Activated CD4-positive, alpha-beta T cell treated with anti-CD3 and anti-CD28 coated beads for 1 hour (primary cell): ENCODE results near the gene SCN8A.

Source experiments
- DNase-seq: peaks from one replicate; pipeline ENCODE4 v3.0.0-alpha.2; 2020

SCN8A gene

DNA sequence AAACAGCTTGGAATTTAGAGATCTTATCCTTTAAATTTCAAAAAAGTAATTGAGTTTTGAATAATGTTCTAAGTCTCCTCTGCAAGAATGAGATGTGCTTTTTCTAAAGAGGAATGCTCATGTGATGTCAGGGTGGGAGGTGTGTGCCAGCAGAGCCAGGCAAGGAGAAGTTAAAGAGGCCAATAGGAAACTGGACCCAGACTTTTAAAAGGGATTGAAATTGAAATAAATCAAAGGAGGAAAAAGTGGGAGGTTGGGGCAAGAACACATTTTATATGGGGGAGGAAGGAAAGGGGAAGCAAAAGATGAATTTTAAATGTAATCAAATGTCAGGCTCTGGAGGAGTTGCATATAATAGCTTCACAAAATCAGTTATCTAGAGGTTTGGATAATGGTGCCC, 131.4 kb downstream of the SCN8A start:
- no peak for DNase-seq

DNA sequence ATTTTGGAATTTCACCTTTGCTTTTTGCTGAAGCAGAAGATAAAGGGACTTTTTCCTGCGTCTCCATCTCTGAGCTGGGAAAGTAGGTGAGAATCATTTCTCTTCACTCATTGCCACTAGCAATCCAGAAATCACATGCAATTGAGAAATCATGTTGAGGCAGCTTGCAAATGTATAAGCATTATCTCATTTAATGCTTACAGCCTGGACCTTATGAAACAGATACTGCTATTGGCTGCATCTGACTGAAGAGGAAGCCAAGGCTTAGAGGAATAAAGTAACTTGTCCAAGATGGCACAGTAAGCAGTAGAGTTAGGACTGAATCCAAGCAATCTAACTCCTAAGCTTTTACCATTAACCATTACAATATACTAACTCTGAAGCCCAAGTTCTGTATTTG, 135.1 kb downstream of the SCN8A start:
- DNase-seq, result no peak

DNA sequence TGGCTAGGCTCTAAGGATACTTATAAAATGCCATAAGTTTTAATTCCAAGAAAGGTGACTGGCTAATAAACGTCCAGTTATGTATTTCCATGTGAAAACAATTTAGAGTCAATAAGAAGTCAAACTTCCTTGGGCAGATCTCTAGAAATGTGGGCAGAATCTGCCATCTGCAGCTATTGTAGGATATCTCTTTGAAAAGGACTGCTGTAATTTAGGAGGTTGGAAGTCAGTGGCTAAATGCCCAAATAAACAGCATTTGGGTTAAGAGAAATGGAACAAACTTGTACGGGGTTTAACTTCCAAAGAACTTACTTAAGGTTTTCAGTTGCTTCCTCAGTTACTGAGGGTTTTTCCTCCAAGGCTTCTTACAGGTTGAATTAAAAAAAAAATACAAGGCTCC, 135.9 kb downstream of the SCN8A start:
- no peak for DNase-seq

- DNase-seq, result no peak
Measured at GRCh38 chr12:51729331-51729730, 138.3 kb downstream of the SCN8A start.

DNA sequence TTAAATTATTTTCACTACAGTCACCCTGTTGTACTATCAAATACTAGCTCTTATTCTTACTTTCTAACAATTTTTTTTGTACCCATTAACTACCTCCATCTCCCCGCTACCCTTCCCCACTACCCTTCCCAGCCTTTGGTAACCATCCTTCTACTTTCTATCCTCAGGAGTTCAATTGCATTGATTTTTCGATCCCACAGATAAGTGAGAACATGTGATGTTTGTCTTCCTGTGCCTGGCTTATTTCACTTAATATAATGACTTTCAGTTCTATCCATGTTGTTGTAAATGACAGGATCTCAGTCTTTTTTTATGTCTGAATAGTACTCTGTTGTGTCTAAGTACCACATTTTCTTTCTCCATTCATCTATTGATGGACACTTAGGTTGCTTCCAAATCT, 139.7 kb downstream of the SCN8A start:
- no peak for DNase-seq

GRCh38 chr12:51740536-51740935, 149.5 kb downstream of the SCN8A start:
- DNase-seq, result no peak

- no peak for DNase-seq
Measured at GRCh38 chr12:51744235-51744634, 153.2 kb downstream of the SCN8A start.

DNA sequence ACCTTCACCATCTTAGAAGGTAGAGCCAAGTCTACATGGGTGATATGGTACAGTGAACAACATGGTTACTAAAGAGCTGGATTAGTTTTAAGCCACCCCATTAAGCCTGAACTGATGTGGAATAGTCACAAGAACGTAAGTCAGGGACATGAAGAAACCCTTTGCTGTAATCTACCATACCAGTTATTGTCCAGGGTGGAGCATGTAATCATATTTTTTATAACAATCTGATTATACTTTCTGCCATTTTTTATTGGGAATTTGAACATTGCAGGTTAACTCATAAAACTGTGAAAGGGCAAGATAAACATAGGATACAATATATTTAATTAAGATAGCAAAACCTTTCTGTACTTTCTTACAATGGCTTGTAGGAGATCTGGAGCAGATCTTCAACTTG, 153.9 kb downstream of the SCN8A start:
- no peak for DNase-seq

GRCh38 chr12:51746416-51746815, 155.4 kb downstream of the SCN8A start:
- no peak for DNase-seq

GRCh38 chr12:51748235-51748634, 157.2 kb downstream of the SCN8A start:
- DNase-seq, result no peak

- no peak for DNase-seq
Measured at GRCh38 chr12:51749206-51749985, 158.4 kb downstream of the SCN8A start.

DNA sequence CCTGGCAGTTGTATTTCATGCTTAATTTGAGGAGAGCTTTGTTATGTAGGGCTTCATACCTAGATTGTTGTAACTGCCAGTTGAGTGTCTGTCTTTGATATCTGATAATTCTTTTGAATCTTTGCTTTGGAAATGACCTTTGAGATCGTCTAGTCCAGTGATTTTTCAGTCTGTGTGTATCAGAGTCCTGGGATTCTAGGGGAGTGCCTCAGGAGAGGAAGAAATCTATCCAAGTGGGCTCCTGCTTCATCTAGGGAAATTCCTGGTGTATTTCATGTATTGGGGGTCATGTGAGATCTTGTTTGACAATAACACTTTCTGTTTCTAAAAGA, 158.9 kb downstream of the SCN8A start:
- no peak for DNase-seq

GRCh38 chr12:51751661-51752060, 160.6 kb downstream of the SCN8A start:
- DNase-seq, result no peak

- DNase-seq, result no peak
Measured at GRCh38 chr12:51752234-51752889, 161.3 kb downstream of the SCN8A start.

DNA sequence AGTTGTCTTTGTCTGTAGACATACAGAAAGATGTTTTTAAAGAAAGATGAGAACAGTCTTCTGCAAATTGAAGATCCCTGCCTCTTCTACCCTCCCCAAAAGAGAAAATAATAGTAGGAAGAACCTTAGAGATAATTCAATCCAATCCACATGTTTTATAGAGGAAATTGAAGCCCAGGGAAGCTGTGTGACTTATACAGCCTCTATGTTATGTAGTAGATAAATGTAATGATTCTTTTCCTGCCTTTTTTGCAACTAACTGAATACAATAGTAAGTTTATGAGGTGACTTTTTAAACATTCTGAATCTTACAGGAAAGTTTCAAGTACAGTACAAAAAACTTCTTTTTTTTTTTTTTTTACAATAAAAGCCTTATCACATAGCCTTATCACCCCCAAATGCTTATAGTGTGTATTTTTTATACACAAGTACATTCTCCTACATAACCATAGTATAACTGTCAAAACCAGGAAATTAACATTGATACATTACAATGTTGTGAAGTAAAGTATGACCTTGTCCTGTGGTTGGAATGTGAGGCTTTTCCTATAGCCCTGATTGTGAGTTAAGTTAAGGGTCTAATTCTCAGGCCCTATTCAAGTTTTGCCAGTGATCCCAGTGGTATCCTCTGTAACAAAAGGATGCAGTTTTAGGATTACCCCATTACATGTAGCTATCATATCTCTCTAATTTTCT, 163.1 kb downstream of the SCN8A start:
- DNase-seq, result no peak

- DNase-seq, result no peak
Measured at GRCh38 chr12:51755251-51755650, 164.2 kb downstream of the SCN8A start.

- no peak for DNase-seq
Measured at GRCh38 chr12:51759175-51759574, 168.1 kb downstream of the SCN8A start.

- no peak for DNase-seq
Measured at GRCh38 chr12:51759695-51760094, 168.7 kb downstream of the SCN8A start.

- no peak for DNase-seq
Measured at GRCh38 chr12:51760231-51760630, 169.2 kb downstream of the SCN8A start.

GRCh38 chr12:51763743-51764142, 172.7 kb downstream of the SCN8A start:
- no peak for DNase-seq

- no peak for DNase-seq
Measured at GRCh38 chr12:51766067-51766676, 175.1 kb downstream of the SCN8A start.

DNA sequence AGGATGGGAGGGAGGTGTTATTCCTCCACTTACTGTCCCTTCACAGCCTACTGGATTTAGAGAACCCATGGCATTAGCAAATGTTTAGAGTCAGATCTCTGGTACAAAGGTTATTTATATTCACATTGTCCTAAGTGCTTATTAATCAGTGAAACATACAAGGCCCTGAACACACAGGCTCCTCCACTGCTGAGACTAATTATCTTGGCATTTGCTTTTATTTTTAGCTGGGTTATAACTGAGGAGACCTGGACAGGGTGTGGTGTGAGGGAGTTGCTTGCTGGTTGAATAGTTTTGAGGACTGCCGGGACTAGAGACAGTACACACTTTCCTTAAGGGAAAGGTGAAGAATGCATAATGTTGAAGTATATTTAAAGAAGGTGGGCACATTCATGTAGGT, 180.0 kb downstream of the SCN8A start:
- DNase-seq, result no peak

- no peak for DNase-seq
Measured at GRCh38 chr12:51773145-51773869, 182.3 kb downstream of the SCN8A start.
